WTC11 (cell line): ENCODE results near the gene KIRREL2.

Experiments used
- FOXK1 ChIP-seq: sonication (generic); formaldehyde crosslinking; IDR thresholded peaks from 2 replicates; pipeline ENCODE4 v1.8.0; 2022; ENCODE audit warnings: mild to moderate bottlenecking, moderate library complexity, missing genetic modification reagents
- NFATC4 ChIP-seq: fragments of 250-450 bp; sonication (Bioruptor Pico); IDR thresholded peaks from 2 replicates; pipeline ENCODE4 v1.9.0; 2021; ENCODE audit warnings: mild to moderate bottlenecking
- SP1 ChIP-seq: sonication (generic); formaldehyde crosslinking; conservative IDR thresholded peaks from 2 replicates; pipeline ENCODE4 v1.8.1; 2022; ENCODE audit warnings: missing genetic modification reagents
- TF ChIP-seq, protein P1 (sequence below): sonication (generic); formaldehyde crosslinking; conservative IDR thresholded peaks from 2 replicates; pipeline ENCODE4 v1.8.1; 2023; ENCODE audit warnings: mild to moderate bottlenecking, low read depth, missing genetic modification reagents, moderate library complexity
- TF ChIP-seq, protein P2 (sequence below): fragments of 200-600 bp; IDR thresholded peaks from 2 replicates; pipeline ENCODE4 v1.8.0; 2022; ENCODE audit warnings: antibody characterized with exemption
- TF ChIP-seq, protein P3 (sequence below): sonication (generic); formaldehyde crosslinking; IDR thresholded peaks from 2 replicates; pipeline ENCODE4 v1.8.0; 2022; ENCODE audit warnings: mild to moderate bottlenecking, missing genetic modification reagents
- TF ChIP-seq, protein P4 (sequence below): fragments of 250-450 bp; sonication (Bioruptor Pico); IDR thresholded peaks from 2 replicates; pipeline ENCODE4 v1.9.0; 2021; ENCODE audit warnings: mild to moderate bottlenecking

DNA sequence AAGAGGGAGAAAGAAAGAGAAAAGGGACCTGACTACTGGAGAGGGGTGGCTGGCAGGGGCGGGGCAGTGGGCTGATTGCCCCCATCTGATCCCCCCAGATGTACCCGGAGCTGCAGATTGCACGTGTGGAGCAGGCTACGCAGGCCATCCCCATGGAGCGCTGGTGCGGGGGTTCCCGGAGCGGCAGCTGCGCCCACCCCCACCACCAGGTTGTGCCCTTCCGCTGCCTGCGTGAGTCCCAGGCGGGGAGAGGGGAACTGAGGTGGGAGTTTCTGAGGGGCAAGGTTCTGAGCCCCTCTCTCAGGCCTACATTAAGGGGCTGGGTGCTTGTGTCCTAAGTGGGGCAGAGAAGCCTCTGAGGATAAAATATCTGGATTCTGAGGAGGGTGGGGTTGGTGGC is 14.1 kb downstream of the KIRREL2 start:
- TF ChIP-seq SP1 (CRISPR knock-in tag), result no peak
- TF ChIP-seq NFATC4 (CRISPR knock-in tag), result no peak
- TF ChIP-seq, protein P1, sequence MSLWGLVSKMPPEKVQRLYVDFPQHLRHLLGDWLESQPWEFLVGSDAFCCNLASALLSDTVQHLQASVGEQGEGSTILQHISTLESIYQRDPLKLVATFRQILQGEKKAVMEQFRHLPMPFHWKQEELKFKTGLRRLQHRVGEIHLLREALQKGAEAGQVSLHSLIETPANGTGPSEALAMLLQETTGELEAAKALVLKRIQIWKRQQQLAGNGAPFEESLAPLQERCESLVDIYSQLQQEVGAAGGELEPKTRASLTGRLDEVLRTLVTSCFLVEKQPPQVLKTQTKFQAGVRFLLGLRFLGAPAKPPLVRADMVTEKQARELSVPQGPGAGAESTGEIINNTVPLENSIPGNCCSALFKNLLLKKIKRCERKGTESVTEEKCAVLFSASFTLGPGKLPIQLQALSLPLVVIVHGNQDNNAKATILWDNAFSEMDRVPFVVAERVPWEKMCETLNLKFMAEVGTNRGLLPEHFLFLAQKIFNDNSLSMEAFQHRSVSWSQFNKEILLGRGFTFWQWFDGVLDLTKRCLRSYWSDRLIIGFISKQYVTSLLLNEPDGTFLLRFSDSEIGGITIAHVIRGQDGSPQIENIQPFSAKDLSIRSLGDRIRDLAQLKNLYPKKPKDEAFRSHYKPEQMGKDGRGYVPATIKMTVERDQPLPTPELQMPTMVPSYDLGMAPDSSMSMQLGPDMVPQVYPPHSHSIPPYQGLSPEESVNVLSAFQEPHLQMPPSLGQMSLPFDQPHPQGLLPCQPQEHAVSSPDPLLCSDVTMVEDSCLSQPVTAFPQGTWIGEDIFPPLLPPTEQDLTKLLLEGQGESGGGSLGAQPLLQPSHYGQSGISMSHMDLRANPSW (CRISPR knock-in tag), result no peak
- TF ChIP-seq, protein P2, sequence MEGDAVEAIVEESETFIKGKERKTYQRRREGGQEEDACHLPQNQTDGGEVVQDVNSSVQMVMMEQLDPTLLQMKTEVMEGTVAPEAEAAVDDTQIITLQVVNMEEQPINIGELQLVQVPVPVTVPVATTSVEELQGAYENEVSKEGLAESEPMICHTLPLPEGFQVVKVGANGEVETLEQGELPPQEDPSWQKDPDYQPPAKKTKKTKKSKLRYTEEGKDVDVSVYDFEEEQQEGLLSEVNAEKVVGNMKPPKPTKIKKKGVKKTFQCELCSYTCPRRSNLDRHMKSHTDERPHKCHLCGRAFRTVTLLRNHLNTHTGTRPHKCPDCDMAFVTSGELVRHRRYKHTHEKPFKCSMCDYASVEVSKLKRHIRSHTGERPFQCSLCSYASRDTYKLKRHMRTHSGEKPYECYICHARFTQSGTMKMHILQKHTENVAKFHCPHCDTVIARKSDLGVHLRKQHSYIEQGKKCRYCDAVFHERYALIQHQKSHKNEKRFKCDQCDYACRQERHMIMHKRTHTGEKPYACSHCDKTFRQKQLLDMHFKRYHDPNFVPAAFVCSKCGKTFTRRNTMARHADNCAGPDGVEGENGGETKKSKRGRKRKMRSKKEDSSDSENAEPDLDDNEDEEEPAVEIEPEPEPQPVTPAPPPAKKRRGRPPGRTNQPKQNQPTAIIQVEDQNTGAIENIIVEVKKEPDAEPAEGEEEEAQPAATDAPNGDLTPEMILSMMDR, result no peak
- TF ChIP-seq, protein P3, sequence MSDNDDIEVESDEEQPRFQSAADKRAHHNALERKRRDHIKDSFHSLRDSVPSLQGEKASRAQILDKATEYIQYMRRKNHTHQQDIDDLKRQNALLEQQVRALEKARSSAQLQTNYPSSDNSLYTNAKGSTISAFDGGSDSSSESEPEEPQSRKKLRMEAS (CRISPR knock-in tag), result no peak
- TF ChIP-seq, protein P4, sequence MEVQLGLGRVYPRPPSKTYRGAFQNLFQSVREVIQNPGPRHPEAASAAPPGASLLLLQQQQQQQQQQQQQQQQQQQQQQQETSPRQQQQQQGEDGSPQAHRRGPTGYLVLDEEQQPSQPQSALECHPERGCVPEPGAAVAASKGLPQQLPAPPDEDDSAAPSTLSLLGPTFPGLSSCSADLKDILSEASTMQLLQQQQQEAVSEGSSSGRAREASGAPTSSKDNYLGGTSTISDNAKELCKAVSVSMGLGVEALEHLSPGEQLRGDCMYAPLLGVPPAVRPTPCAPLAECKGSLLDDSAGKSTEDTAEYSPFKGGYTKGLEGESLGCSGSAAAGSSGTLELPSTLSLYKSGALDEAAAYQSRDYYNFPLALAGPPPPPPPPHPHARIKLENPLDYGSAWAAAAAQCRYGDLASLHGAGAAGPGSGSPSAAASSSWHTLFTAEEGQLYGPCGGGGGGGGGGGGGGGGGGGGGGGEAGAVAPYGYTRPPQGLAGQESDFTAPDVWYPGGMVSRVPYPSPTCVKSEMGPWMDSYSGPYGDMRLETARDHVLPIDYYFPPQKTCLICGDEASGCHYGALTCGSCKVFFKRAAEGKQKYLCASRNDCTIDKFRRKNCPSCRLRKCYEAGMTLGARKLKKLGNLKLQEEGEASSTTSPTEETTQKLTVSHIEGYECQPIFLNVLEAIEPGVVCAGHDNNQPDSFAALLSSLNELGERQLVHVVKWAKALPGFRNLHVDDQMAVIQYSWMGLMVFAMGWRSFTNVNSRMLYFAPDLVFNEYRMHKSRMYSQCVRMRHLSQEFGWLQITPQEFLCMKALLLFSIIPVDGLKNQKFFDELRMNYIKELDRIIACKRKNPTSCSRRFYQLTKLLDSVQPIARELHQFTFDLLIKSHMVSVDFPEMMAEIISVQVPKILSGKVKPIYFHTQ (CRISPR knock-in tag), result no peak
- no peak for TF ChIP-seq FOXK1
